Thyroid gland (tissue), 4 donors: ENCODE data around the gene ZNF669. TPM values are rescaled to one million over a fixed set of nuclear protein-coding genes. Genes with fewer than 3 reads are reported as not detected.

Experiments used
- DNase-seq, 2 donors: peaks; one replicate each; pipeline ENCODE4 v3.0.0-alpha.2; 2019
- H3K27ac ChIP-seq, 3 donors: fragments of 200-600 bp; sonication (generic); 1 replicate in 2 of 3; 2 replicates in 1 of 3; pipeline ENCODE4 v1.5.1; 2016 to 2019; ENCODE audit warnings: mild to moderate bottlenecking in 1 of 3, moderate library complexity in 1 of 3
- H3K27me3 ChIP-seq: fragments of 200-600 bp; sonication (generic); one replicate; pipeline ENCODE4 v1.5.1; 2019
- H3K36me3 ChIP-seq, 2 donors: fragments of 200-600 bp; sonication (generic); one replicate each; pipeline ENCODE4 v1.5.1; 2016 to 2019
- H3K4me1 ChIP-seq, 2 donors: fragments of 200-600 bp; sonication (generic); one replicate each; pipeline ENCODE4 v1.5.1; 2017 to 2019
- H3K4me3 ChIP-seq, 3 donors: fragments of 200-600 bp; sonication (generic); replicated peaks in 1 of 3; 1 replicate in 2 of 3; 2 replicates in 1 of 3; pipeline ENCODE4 v1.5.1; 2016; ENCODE audit warnings: mild to moderate bottlenecking in 1 of 3
- H3K9me3 ChIP-seq: fragments of 200-600 bp; sonication (generic); one replicate; pipeline ENCODE4 v1.5.1; 2017
- POLR2A ChIP-seq, 2 donors: fragments of 450-650 bp; IDR thresholded peaks; one replicate each; pipeline ENCODE4 v1.6.1; 2017; ENCODE audit warnings: antibody characterized with exemption in 2 of 2, mild to moderate bottlenecking in 2 of 2, moderate library complexity in 1 of 2
- WGBS, 2 donors: methylation state at CpG; one replicate each; pipeline ENCODE4 v1.1.5; 2017; 5-methylcytosine and 5-hydroxymethylcytosine counted together
- intact Hi-C: fragments of 100-400 bp; cut with DNase I; formaldehyde crosslinking; loops from one replicate; pipeline ENCODE4 v1.15.1; 2023
- total RNA-seq, 4 donors: library from RNA; depleted of rRNA; stranded (reverse); fragments of >200 nt; gene quantifications; one replicate each; pipeline ENCODE4 v1.2.3, GENCODE V29; 2016
- TF ChIP-seq, protein P1 (sequence below), 6 experiments: fragments of 200-600 bp in 3 of 6; fragments of 450-650 bp in 3 of 6; sonication (generic) in 3 of 6; IDR thresholded peaks; one replicate each; pipeline ENCODE4 v1.5.1; 2016 to 2019; ENCODE audit warnings: antibody characterized with exemption in 6 of 6, mild to moderate bottlenecking in 2 of 6, inconsistent platforms in 1 of 6, moderate library complexity in 1 of 6

The ZNF669 gene
- total RNA-seq, 4 donors from 2014 or later, result 9.8 to 13.0 (median 10.3) TPM

DNA sequence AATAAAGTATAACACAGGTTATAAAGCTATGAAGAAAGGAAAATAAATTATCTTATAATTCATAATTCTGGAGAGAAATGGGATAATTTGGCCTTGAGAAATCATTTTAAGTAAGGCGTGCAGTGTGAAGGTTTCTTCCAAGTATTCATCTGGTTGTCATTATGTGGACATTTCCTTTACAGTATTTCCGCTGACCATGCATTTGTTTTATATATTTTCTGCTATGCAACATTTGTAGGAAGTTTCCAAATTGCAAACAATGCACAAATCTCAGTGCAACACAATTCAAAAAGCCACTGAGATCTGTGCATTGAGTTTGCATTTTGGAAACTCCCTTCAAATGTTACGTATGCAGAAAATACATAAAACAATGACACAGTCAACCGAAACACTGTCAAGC lies 43.4 kb downstream of the ZNF669 start:
- no peak for TF ChIP-seq POLR2A (IDR thresholded peaks at IDR 0.05)
- TF ChIP-seq, protein P1, sequence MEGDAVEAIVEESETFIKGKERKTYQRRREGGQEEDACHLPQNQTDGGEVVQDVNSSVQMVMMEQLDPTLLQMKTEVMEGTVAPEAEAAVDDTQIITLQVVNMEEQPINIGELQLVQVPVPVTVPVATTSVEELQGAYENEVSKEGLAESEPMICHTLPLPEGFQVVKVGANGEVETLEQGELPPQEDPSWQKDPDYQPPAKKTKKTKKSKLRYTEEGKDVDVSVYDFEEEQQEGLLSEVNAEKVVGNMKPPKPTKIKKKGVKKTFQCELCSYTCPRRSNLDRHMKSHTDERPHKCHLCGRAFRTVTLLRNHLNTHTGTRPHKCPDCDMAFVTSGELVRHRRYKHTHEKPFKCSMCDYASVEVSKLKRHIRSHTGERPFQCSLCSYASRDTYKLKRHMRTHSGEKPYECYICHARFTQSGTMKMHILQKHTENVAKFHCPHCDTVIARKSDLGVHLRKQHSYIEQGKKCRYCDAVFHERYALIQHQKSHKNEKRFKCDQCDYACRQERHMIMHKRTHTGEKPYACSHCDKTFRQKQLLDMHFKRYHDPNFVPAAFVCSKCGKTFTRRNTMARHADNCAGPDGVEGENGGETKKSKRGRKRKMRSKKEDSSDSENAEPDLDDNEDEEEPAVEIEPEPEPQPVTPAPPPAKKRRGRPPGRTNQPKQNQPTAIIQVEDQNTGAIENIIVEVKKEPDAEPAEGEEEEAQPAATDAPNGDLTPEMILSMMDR (IDR thresholded peaks at IDR 0.05), result no peak
- no peak overlapping the region for H3K27ac ChIP-seq
- no peaks in the 10 kb centered on the region for H3K9me3 ChIP-seq
- H3K36me3 ChIP-seq, result no peaks in the 10 kb centered on the region
- no peaks in the 10 kb centered on the region for H3K4me1 ChIP-seq
- no peaks in the 10 kb centered on the region for H3K27me3 ChIP-seq
- H3K4me3 ChIP-seq, result no peak overlapping the region
- 88 to 95% methylated on average over 4 of the region's 4 CpGs for WGBS, 2 donors
- DNase-seq, result no peak
- intact Hi-C loops, result no loop called here

DNA sequence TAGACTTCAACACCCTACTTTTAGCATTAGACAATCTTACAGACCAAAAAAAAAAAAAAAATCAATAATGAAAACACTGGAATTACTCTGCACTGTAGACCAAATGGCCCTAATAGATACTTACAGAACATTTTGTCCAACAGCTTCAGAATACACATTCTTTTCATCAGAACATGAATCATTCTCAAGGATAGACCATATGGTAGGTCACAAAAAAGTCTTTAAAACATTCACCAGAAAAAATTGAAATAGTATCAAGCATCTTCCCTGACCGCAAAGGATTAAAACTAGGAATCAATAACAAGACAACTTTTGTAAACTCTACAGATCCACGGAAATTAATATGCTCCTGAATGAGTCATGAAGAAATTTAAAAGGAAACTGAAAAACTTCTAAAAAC lies 48.1 kb downstream of the ZNF669 start:
- H3K36me3 ChIP-seq, result no peaks in the 10 kb centered on the region
- DNase-seq, result no peak
- TF ChIP-seq, protein P1 (IDR thresholded peaks at IDR 0.05), result no peak
- TF ChIP-seq POLR2A (IDR thresholded peaks at IDR 0.05), result no peak
- no peaks in the 10 kb centered on the region for H3K9me3 ChIP-seq
- H3K27me3 ChIP-seq, result no peaks in the 10 kb centered on the region
- 93 to 99% methylated on average over 2 of the region's 2 CpGs for WGBS, 2 donors
- intact Hi-C loops, result loop anchor here (10.0 kb wide), 2 partner anchors 61 to 89 kb away; no protein-coding TSS in a partner anchor
- no peak overlapping the region for H3K4me3 ChIP-seq
- no peak overlapping the region for H3K27ac ChIP-seq
- H3K4me1 ChIP-seq, result no peaks in the 10 kb centered on the region

DNA sequence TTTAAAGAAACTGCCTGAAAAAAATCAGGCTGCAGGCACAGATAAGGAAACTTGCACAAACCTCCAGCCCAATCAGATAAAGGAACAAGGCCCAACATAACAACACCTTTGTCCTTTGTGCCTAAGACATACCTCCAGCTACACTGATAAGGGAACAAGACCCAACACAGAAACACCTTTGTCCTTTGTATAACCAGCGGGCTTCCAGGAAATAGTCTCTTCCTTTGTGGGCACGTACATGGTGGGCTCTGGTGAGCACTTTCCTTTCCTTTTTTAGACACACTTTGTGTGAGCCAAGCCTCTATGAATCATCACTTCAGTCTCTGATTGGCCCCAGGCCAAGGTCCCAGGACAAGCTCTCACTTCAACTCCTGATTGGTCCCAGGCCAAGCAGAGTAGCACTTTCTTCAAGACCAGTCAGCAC lies 49.2 kb downstream of the ZNF669 start:
- no peak for TF ChIP-seq POLR2A (IDR thresholded peaks at IDR 0.05)
- TF ChIP-seq, protein P1 (IDR thresholded peaks at IDR 0.05), result no peak
- no peak for DNase-seq
- Histone ChIP-seq H3K36me3 (no peaks in the 10 kb centered on the region), H3K4me3 (no peak overlapping the region), H3K4me1 (no peaks in the 10 kb centered on the region), H3K9me3 (no peaks in the 10 kb centered on the region), H3K27ac (no peak overlapping the region), H3K27me3 (no peaks in the 10 kb centered on the region)
- intact Hi-C loops, result loop anchor here (10.0 kb wide), 2 partner anchors 60 to 90 kb away; no protein-coding TSS in a partner anchor
- 52 to 60% methylated on average over 2 of the region's 2 CpGs for WGBS, 2 donors

Other genes with a start within 250 kb of the ZNF669 start
- gene AHCTF1, start 172.4 kb downstream of the ZNF669 start, total RNA-seq, result 10 to 100 TPM; 36.5 to 84.4 (median 45.3) TPM
- under 1 TPM in 2 of 4 donors, not detected in 2; 0.11 to 0.24 TPM for gene ZNF695, start 96.3 kb downstream of the ZNF669 start, total RNA-seq
- gene ZNF670, start 25.5 kb downstream of the ZNF669 start, total RNA-seq, result 1 to 10 TPM; 3.5 to 7.4 (median 4.4) TPM
- 10 to 100 TPM; 47.6 to 75.0 (median 62.4) TPM for gene ZNF124, start 67.7 kb upstream of the ZNF669 start, total RNA-seq
- gene VN1R5, start 151.7 kb upstream of the ZNF669 start, total RNA-seq, result not detected
- 10 to 100 TPM; 34.0 to 78.6 (median 51.9) TPM for gene ZNF496, start 227.5 kb upstream of the ZNF669 start, total RNA-seq